ENCODE data around the gene OLFM4.

The OLFM4 gene

DNA sequence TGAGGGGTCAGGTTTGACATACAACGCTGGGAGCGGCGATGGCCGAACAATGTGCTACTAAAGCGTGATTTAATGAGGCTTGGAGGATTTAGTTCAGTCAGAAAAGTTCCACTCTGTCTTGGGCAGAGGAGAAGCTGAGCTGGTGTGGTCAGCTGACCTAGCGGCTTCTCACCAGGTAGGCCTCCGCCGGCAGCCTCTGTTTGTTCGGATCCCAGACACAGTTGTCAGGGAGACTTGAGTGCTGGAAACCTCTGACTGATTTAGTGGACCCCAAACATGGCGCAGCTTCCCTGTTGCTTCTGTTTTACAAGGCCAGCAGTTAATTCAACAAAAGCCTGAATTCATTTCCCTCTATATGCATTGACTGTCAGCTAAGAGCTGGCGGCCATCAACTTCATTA lies 36.5 kb upstream of the OLFM4 start:
- no peak for DNase-seq (ENCODE audit: insufficient read length, low spot score)
- TF ChIP-seq, protein P1, sequence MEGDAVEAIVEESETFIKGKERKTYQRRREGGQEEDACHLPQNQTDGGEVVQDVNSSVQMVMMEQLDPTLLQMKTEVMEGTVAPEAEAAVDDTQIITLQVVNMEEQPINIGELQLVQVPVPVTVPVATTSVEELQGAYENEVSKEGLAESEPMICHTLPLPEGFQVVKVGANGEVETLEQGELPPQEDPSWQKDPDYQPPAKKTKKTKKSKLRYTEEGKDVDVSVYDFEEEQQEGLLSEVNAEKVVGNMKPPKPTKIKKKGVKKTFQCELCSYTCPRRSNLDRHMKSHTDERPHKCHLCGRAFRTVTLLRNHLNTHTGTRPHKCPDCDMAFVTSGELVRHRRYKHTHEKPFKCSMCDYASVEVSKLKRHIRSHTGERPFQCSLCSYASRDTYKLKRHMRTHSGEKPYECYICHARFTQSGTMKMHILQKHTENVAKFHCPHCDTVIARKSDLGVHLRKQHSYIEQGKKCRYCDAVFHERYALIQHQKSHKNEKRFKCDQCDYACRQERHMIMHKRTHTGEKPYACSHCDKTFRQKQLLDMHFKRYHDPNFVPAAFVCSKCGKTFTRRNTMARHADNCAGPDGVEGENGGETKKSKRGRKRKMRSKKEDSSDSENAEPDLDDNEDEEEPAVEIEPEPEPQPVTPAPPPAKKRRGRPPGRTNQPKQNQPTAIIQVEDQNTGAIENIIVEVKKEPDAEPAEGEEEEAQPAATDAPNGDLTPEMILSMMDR (IDR thresholded peaks at IDR 0.05; ENCODE audit: insufficient read depth, missing control alignments): no peak
- FAIRE-seq: no peak

DNA sequence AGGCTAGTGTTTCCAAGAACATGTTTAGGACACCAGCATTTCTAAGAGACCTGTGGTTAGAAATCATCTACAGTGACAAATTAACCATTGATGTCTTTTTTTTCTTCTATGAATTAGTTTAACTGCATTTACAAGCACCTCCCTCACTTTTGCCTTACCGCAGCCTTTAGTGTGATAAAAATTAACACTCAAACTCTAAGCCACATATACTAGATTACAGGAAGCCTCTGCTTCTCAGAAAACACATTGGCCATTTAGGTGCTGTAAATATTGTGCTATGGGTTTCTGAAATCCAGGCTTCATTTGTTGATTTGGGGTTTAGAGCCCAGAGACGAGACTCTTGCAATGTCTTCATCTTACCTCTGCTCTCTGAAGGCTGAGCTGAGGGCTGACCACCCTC lies 34.6 kb upstream of the OLFM4 start:
- peak; percentile 29 for FAIRE-seq
- TF ChIP-seq, protein P1 (IDR thresholded peaks at IDR 0.05; ENCODE audit: insufficient read depth, missing control alignments): no peak
- no peak for DNase-seq (ENCODE audit: insufficient read length, low spot score)

DNA sequence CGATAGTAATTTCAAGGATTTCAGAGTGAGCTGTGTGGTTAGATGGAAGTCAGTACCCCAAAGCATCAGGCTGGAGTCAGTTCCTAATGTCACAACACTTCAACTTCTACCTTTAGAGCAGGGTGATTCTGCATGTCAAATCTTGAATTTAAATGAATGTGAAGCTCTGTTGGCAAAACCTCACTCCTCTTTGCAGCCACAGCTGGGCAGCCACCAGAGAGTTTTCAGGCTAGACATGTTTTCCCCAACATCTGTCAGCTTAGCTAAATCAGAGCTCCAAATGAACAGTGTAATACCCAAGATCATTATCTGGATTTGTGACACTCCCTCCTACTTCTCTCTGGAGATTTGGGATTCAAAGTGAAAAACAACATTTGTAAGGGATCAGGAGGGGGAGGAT lies 33.7 kb upstream of the OLFM4 start:
- FAIRE-seq: peak; percentile 80
- no peak for DNase-seq (ENCODE audit: insufficient read length, low spot score)
- TF ChIP-seq, protein P1 (IDR thresholded peaks at IDR 0.05; ENCODE audit: insufficient read depth, missing control alignments): no peak

DNA sequence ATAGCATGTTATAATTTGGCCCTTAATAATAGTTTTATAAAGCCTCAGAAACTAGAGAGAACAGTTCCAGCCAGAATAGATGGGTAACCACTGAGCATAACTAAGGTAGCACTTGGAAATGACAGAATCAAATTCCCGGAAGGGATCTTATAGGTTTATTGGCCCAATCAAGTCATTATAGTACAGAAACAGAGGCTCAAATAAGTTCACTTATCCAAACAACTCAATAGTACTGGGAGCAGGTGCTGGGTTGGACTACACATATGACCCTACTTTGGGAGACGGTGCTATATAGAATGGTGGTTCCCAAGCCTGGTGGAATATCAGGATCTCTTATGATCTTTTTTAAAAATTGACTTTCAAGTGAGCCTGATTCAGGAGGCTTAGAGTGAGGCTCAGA lies 32.7 kb upstream of the OLFM4 start:
- DNase-seq (ENCODE audit: insufficient read length, low spot score) (no peak), FAIRE-seq (no peak)
- TF ChIP-seq, protein P1 (IDR thresholded peaks at IDR 0.05; ENCODE audit: insufficient read depth, missing control alignments): no peak

DNA sequence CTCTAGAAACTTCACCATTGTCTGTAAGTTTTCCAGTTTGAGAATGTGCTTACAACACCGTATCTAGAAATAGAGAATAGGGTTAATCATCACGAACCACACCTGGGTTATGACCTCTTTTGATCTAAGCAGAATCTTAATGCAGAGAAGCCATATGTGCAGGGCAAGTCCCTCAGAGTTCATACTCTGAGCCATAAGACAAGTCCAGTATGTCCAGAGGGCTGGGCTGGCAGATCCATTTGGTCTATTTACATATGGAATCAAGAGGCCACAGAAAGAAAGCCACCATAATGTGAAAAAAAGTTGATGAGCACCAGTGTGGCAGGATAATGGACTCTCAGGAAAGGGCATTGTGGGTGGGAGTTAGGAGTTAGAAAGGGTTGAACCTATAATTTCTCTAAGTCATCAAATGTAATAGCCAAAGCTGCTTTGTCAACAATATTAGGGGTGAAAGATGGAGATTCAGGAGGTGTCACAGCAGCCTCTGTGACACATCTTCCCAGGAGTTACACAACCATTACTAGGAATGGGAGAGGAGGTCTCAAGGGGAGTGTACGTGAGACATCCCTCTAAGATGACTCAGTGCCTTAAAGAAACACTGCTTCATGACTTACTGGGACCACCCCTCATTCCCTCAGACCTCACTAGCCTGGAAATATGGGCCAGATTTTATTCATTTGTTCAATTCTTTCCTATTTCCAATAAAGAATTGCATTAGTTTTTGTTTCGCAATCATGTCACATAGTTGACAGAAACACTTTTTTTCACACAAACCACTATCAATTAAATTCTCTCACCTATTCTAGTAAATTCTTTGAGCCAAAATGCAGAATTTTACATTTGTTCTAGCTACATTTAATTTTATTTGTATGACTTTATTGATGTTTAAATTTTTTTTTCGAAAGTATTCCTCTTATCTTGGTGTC lies 30.4 kb upstream of the OLFM4 start:
- TF ChIP-seq, protein P1 (IDR thresholded peaks at IDR 0.05; ENCODE audit: insufficient read depth, missing control alignments): no peak
- no peak for DNase-seq (ENCODE audit: insufficient read length, low spot score)

DNA sequence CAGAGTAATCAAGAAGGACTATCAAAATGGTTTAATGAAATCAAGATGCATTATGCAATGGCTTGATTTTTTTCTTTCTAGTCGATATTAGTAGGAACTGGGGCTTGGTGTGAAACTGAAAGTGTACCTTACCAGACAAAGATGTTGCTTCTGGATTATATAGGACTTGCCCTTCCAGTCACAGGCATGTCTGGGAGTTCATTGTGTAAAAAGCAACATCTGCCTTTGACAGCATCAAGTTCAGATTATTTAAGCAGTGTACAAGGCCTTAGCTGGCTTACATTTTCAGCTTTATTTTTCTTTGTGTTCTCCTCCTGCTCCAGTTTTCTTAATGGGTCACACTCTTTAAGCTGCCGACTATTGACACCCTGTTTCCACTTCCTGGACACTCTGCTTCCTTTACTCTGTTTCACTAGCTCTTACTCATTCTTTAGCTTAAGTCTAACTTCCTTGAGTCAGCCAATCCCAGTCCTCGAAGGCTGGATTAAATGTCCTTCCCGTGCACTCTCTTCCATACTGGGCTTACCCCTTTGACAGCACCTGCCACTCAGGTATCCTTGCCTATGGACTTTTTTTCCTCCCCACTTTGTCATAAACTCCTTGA lies 29.4 kb upstream of the OLFM4 start:
- FAIRE-seq: no peak
- no peak for DNase-seq (ENCODE audit: insufficient read length, low spot score)
- TF ChIP-seq, protein P1 (IDR thresholded peaks at IDR 0.05; ENCODE audit: insufficient read depth, missing control alignments): no peak

More for the DNA sequence above, 30.4 kb upstream of the OLFM4 start:
- no peak for FAIRE-seq
